ENCODE results near the gene TSC22D2. TPM values are rescaled to one million over a fixed set of nuclear protein-coding genes. Genes with fewer than 3 reads are reported as not detected.

The TSC22D2 gene
- total and polyA plus RNA-seq, 2 of the 8 experiments (the other 6 are each of a cell fraction or from before 2014, with no cell fraction given), result 3.4 to 27.6 TPM

DNA sequence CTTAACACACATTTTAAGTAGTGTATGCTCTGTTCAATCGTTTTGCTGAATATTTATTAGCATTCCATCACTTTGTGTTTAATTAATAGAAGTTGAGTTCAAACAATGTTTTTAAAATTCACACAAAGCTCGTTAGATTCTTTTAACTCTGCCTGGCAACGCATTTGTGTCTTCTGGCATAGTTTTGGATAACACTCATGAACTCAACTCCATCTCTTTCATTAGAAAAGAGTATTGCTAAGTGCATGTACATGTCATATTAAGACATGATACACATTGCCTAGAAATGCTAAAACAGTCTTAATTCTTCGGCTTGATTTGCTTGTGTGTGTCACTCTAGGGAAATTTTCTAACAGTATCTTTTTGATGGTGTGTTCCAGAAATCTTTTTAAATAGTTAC lies 15.7 kb downstream of the TSC22D2 start:
- Histone ChIP-seq H4K20me1 (replicated peaks in 1 of 2; ENCODE audit: control insufficient read depth in 1 of 2, insufficient read depth in 2 of 2, low read length in 2 of 2) (peaks cover 0 to 4% of the 10 kb centered on the region in 2 experiments), H4K8ac (ENCODE audit: extremely low read depth, insufficient read depth, low read length) (no peak overlapping the region), H3K56ac (replicated peaks; ENCODE audit: insufficient read length, low read depth, low read length) (no peak overlapping the region), H3K4me2 (ENCODE audit: insufficient read depth in 1 of 2, low read depth in 2 of 2, low read length in 2 of 2) (no peak overlapping the region), H2AFZ (ENCODE audit: low read length) (no peak overlapping the region), H3K36me3 (ENCODE audit: control insufficient read depth in 2 of 4, insufficient read depth in 4 of 4, low read length in 3 of 4) (no peaks in the 10 kb centered on the region), H3K9me3 (ENCODE audit: insufficient read depth in 2 of 2, low read depth in 1 of 2, low read length in 1 of 2) (no peaks in the 10 kb centered on the region), H2BK120ac (replicated peaks; ENCODE audit: low read depth, low read length) (no peak overlapping the region), H2BK15ac (ENCODE audit: low read length) (no peak overlapping the region), H3K79me2 (ENCODE audit: control insufficient read depth in 1 of 2, insufficient read depth in 2 of 2, low read length in 2 of 2) (peaks cover 0 to 51% of the 10 kb centered on the region in 2 experiments; a peak in 2 of 4 replicates), H3K23ac (ENCODE audit: insufficient read length) (no peak overlapping the region), H4K91ac (replicated peaks; ENCODE audit: insufficient read length, low read length) (no peak overlapping the region), H2BK20ac (ENCODE audit: low read length) (no peak overlapping the region), H2BK12ac (ENCODE audit: low read depth, low read length) (no peak overlapping the region), H3K14ac (ENCODE audit: insufficient read length) (no peak overlapping the region), H3K23me2 (ENCODE audit: low read depth, low read length) (no peaks in the 10 kb centered on the region), H3K27ac (ENCODE audit: low read depth, low read length) (no peak overlapping the region), H3K4me3 (ENCODE audit: extremely low read depth in 1 of 4, insufficient read depth in 2 of 4, low read depth in 3 of 4, low read length in 4 of 4) (no peak overlapping the region), H3K79me1 (ENCODE audit: low read depth, low read length) (no peaks in the 10 kb centered on the region), H3K9ac (replicated peaks in 1 of 4; ENCODE audit: extremely low read depth in 1 of 4, low read depth in 3 of 4, low read length in 3 of 4) (no peak overlapping the region), H3K4me1 (replicated peaks in 1 of 4; ENCODE audit: control insufficient read depth in 3 of 4, insufficient read depth in 4 of 4, low read length in 3 of 4) (no peaks in the 10 kb centered on the region), H3K4ac (replicated peaks; ENCODE audit: insufficient read length, low read depth, low read length) (no peak overlapping the region), H2BK5ac (ENCODE audit: low read depth, low read length) (no peak overlapping the region), H3K27me3 (replicated peaks in 1 of 4; ENCODE audit: control insufficient read depth in 3 of 4, extremely low read depth in 1 of 4, insufficient read depth in 3 of 4, low read length in 3 of 4) (no peaks in the 10 kb centered on the region), H3K18ac (ENCODE audit: extremely low read depth, low read length) (no peak overlapping the region), H4K5ac (ENCODE audit: insufficient read length, low read depth, low read length) (no peak overlapping the region), H2AK5ac (ENCODE audit: low read depth, low read length) (no peak overlapping the region)
- ChIA-PET POLR2A (ENCODE audit: partially characterized antibody) (interaction anchor here (1.5 to 1.7 kb wide), 2 partner anchors 10 to 15 kb away, joined by 7 to 9 read pairs; partner anchors contain the start of gene TSC22D2), CTCF (ENCODE audit: partially characterized antibody) (interaction anchor here (0.6 to 2.0 kb wide), 3 partner anchors 13 to 93 kb away, joined by 3 to 8 read pairs (median 3); no protein-coding TSS in a partner anchor)
- 83% methylated on average over 4 of the region's 4 CpGs; no CpG with 5 or more reads in 1 of the 2 experiments for WGBS, 2 experiments (ENCODE audit: extremely low coverage in 1 of 2, insufficient coverage in 1 of 2, insufficient read length in 1 of 2, insufficient replicate concordance in 2 of 2, low coverage in 1 of 2, low lambda C conversion rate in 2 of 2, missing lambda C conversion rate in 1 of 2)
- no peak for DNase-seq (ENCODE audit: low read depth in 1 of 2, low spot score in 2 of 2)
- FAIRE-seq, result no peak
- TF ChIP-seq RNF2 (IDR thresholded peaks at IDR 0.05; ENCODE audit: borderline replicate concordance, low read depth, low read length, missing control alignments, poor library complexity, severe bottlenecking) (no peak), CBX8 (IDR thresholded peaks at IDR 0.05; ENCODE audit: borderline replicate concordance, low read depth, low read length) (no peak), BACH1 (IDR thresholded peaks at IDR 0.05; ENCODE audit: low read length) (no peak), RAD21 (IDR thresholded peaks at IDR 0.05 in 1 of 2, conservative IDR thresholded peaks at IDR 0.05 in 1 of 2; ENCODE audit: low read depth in 2 of 2, low read length in 2 of 2) (no peak), YY1 (IDR thresholded peaks at IDR 0.05; ENCODE audit: low read depth, low read length) (no peak), HDAC2 (IDR thresholded peaks at IDR 0.05; ENCODE audit: borderline replicate concordance in 1 of 2, low read depth in 2 of 2, low read length in 2 of 2) (no peak), MAFK (IDR thresholded peaks at IDR 0.05; ENCODE audit: low read depth, low read length) (no peak), EP300 (IDR thresholded peaks at IDR 0.05; ENCODE audit: borderline replicate concordance in 1 of 2, low read depth in 2 of 2, low read length in 2 of 2) (no peak), CHD1 (IDR thresholded peaks at IDR 0.05; ENCODE audit: low read depth, low read length) (no peak)
- TF ChIP-seq, protein P1, sequence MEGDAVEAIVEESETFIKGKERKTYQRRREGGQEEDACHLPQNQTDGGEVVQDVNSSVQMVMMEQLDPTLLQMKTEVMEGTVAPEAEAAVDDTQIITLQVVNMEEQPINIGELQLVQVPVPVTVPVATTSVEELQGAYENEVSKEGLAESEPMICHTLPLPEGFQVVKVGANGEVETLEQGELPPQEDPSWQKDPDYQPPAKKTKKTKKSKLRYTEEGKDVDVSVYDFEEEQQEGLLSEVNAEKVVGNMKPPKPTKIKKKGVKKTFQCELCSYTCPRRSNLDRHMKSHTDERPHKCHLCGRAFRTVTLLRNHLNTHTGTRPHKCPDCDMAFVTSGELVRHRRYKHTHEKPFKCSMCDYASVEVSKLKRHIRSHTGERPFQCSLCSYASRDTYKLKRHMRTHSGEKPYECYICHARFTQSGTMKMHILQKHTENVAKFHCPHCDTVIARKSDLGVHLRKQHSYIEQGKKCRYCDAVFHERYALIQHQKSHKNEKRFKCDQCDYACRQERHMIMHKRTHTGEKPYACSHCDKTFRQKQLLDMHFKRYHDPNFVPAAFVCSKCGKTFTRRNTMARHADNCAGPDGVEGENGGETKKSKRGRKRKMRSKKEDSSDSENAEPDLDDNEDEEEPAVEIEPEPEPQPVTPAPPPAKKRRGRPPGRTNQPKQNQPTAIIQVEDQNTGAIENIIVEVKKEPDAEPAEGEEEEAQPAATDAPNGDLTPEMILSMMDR (IDR thresholded peaks at IDR 0.05; ENCODE audit: control extremely low read depth in 1 of 3, insufficient read depth in 1 of 3, low read depth in 1 of 3, low read length in 3 of 3), result no peak

Data from H1 (cell line).